HCT116 (cell line): Measurements from ENCODE around the gene PRSS22. TPM values are rescaled to one million over a fixed set of nuclear protein-coding genes. Genes with fewer than 3 reads are reported as not detected.

Experiments used
- ATAC-seq: fragments of 200-7000 bp; cut with Tn5 transposase; 2 replicates; pipeline ENCODE4 v1.9.1; 2020; ENCODE audit warnings: mild to moderate bottlenecking, moderate library complexity
- BruUV-seq: library from RNA; stranded (reverse); fragments of 400-500 nt; replicated peaks from 2 replicates; lab custom pipeline; 2021; lab: Mats Ljungman, UMichigan
- CTCF ChIA-PET: fragments of 300-600 bp; sonication (Branson Sonifier 250); formaldehyde crosslinking; loops from one replicate; lab custom pipeline; 2021; ENCODE audit warnings: antibody characterized with exemption; lab: Charles Lee
- POLR2A ChIA-PET: fragments of 300-600, 350-600 bp; sonication (Branson Sonifier 250); formaldehyde crosslinking; loops from one replicate; lab custom pipeline; 2021; ENCODE audit warnings: antibody characterized with exemption; lab: Charles Lee
- RAD21 ChIA-PET, 2 experiments: fragments of 300-600 bp; sonication (Branson Sonifier 250); formaldehyde crosslinking; loops; one replicate each; lab custom pipeline; 2023; ENCODE audit warnings: low total read pairs in 2 of 2; ENCODE audit not compliant: uncharacterized antibody in 2 of 2, unreplicated experiment in 2 of 2, low non-redundant PET in 1 of 2; lab: Charles Lee
- DNase-seq: peaks from one replicate; pipeline ENCODE4 v3.0.0-alpha.2; 2010; ENCODE audit warnings: low read depth, low spot score
- H2AFZ ChIP-seq: fragments of 200-600 bp; shearing (Covaris generic), sonication (generic); 2 replicates; pipeline ENCODE4 v1.6.1; 2017; ENCODE audit warnings: low read depth, mixed run types, mixed read lengths, antibody characterized with exemption, low read length; ENCODE audit not compliant: poor library complexity, severe bottlenecking
- H3K27ac ChIP-seq: 2 replicates; pipeline ENCODE4 v1.5.1; 2012; ENCODE audit warnings: low read depth, low read length
- H3K27me3 ChIP-seq: fragments of 200-600 bp; sonication (generic); 2 replicates; pipeline ENCODE4 v1.6.1; 2016; ENCODE audit warnings: mixed run types, low read length, mixed read lengths; ENCODE audit not compliant: insufficient read depth
- H3K36me3 ChIP-seq, 2 experiments: fragments of 200-500 bp in 1 of 2; fragments of 200-600 bp in 1 of 2; sonication (Bioruptor generic) in 1 of 2; sonication (generic) in 1 of 2; 2 replicates each; pipeline versions ENCODE4 v1.5.1 to v1.6.1; 2014 to 2016; ENCODE audit warnings: low read length in 2 of 2, inconsistent platforms in 1 of 2, mixed read lengths in 1 of 2, mixed run types in 1 of 2; ENCODE audit not compliant: insufficient read depth in 2 of 2, control insufficient read depth in 1 of 2
- H3K4me1 ChIP-seq, 2 experiments: fragments of 200-600 bp in 1 of 2; sonication (generic) in 1 of 2; 2 replicates each; pipeline versions ENCODE4 v1.5.1 to v1.6.1; 2012 to 2017; ENCODE audit warnings: low read length in 2 of 2, inconsistent platforms in 1 of 2, mild to moderate bottlenecking in 1 of 2, mixed read lengths in 1 of 2, mixed run types in 1 of 2, moderate library complexity in 1 of 2; ENCODE audit not compliant: insufficient read depth in 2 of 2, control insufficient read depth in 1 of 2
- H3K4me2 ChIP-seq: fragments of 200-600 bp; sonication (generic); 2 replicates; pipeline ENCODE4 v1.6.1; 2017; ENCODE audit warnings: mixed run types, low read length, mixed read lengths
- H3K4me3 ChIP-seq, 2 experiments: fragments of 200-600 bp in 1 of 2; sonication (generic) in 1 of 2; replicated peaks in 1 of 2; 2 replicates each; pipeline ENCODE4 v1.5.1; 2011 to 2016; ENCODE audit warnings: low read length in 2 of 2, control low read depth in 1 of 2, low read depth in 1 of 2, mild to moderate bottlenecking in 1 of 2, mixed read lengths in 1 of 2, mixed run types in 1 of 2
- H3K79me2 ChIP-seq: fragments of 200-600 bp; sonication (generic); 2 replicates; pipeline ENCODE4 v1.6.1; 2017; ENCODE audit warnings: mild to moderate bottlenecking, mixed run types, low read length, moderate library complexity, mixed read lengths; ENCODE audit not compliant: insufficient read depth
- H3K9ac ChIP-seq: fragments of 200-600 bp; sonication (generic); 2 replicates; pipeline ENCODE4 v1.6.1; 2016; ENCODE audit warnings: low read length, mixed read lengths
- H3K9me2 ChIP-seq: fragments of 200-600 bp; sonication (generic), shearing (Covaris generic); 2 replicates; pipeline ENCODE4 v1.6.1; 2017; ENCODE audit warnings: mixed run types, mild to moderate bottlenecking, moderate library complexity; ENCODE audit not compliant: insufficient read depth
- H3K9me3 ChIP-seq, 2 experiments: fragments of 200-500 bp in 1 of 2; fragments of 200-600 bp in 1 of 2; sonication (Bioruptor generic) in 1 of 2; sonication (generic) in 1 of 2; 2 replicates each; pipeline ENCODE4 v1.6.1; 2014 to 2017; ENCODE audit warnings: low read length in 2 of 2, mixed read lengths in 2 of 2, inconsistent platforms in 1 of 2, low read depth in 1 of 2, mild to moderate bottlenecking in 1 of 2, mixed run types in 1 of 2, moderate library complexity in 1 of 2; ENCODE audit not compliant: control insufficient read depth in 1 of 2, insufficient read depth in 1 of 2
- H4K20me1 ChIP-seq: fragments of 200-600 bp; sonication (generic), shearing (Covaris generic); 2 replicates; pipeline ENCODE4 v1.6.1; 2017; ENCODE audit warnings: mixed run types, mild to moderate bottlenecking, moderate library complexity; ENCODE audit not compliant: insufficient read depth
- CBX3 ChIP-seq: IDR thresholded peaks from 2 replicates; pipeline ENCODE4 v1.6.1; 2012; ENCODE audit warnings: low read depth
- ELF1 ChIP-seq: IDR thresholded peaks from 2 replicates; pipeline ENCODE4 v1.6.1; 2012; ENCODE audit warnings: low read depth, borderline replicate concordance
- EZH2 ChIP-seq: fragments of 200-600 bp; sonication (generic); IDR thresholded peaks from 2 replicates; pipeline ENCODE4 v1.6.1; 2017; ENCODE audit warnings: antibody characterized with exemption, mixed run types
- FOSL1 ChIP-seq: IDR thresholded peaks from 2 replicates; pipeline ENCODE4 v1.6.1; 2012; ENCODE audit warnings: low read depth
- TCF7L2 ChIP-seq: IDR thresholded peaks from 2 replicates; pipeline ENCODE4 v1.7.0; 2011; ENCODE audit warnings: borderline replicate concordance, inconsistent platforms; ENCODE audit not compliant: insufficient read depth, insufficient read length; ENCODE audit errors: extremely low read depth
- ZBTB33 ChIP-seq: IDR thresholded peaks from 2 replicates; pipeline ENCODE4 v1.6.1; 2011; ENCODE audit warnings: mild to moderate bottlenecking, low read length, moderate library complexity; ENCODE audit not compliant: insufficient replicate concordance; ENCODE audit errors: extremely low read depth
- ZFX ChIP-seq: fragments of 450-650 bp; IDR thresholded peaks from 2 replicates; pipeline ENCODE4 v1.6.1; 2017
- intact Hi-C: fragments of 100-400 bp; cut with micrococcal nuclease; formaldehyde crosslinking; loops from 2 replicates; pipeline ENCODE4 v1.10.0; 2022
- total RNA-seq: library from RNA; stranded (reverse); gene quantifications from one replicate; pipeline ENCODE4 v1.2.1, GENCODE V29; 2021; ENCODE audit not compliant: unreplicated experiment

PRSS22 gene
- total RNA-seq, 1 experiment from 2014 or later, result 20.2 TPM

GRCh38 chr16:2902337-2903130 is 44.6 kb upstream of the PRSS22 start:
- BruUV-seq, result no TSS peak

More at GRCh38 chr16:2902337-2903130, 44.6 kb upstream of the PRSS22 start:
- ChIA-PET CTCF (interaction anchor here (1.1 to 1.6 kb wide), 4 partner anchors 9 to 25 kb away, joined by 3 to 4 read pairs (median 3); partner anchors contain the start of gene FLYWCH1), POLR2A (interaction anchor here (0.9 kb wide), 1 partner anchor 20 kb away, joined by 5 read pairs; the partner anchor contains the start of gene FLYWCH2), RAD21 (interaction anchor here in 1 of 2 experiments (0.6 kb wide), 1 partner anchor 41 kb away, joined by 4 read pairs; no protein-coding TSS in a partner anchor)
- H2AFZ ChIP-seq, result no peak overlapping the region
- H4K20me1 ChIP-seq, result no peaks in the 10 kb centered on the region
- H3K4me3 ChIP-seq, result no peak overlapping the region
- peaks cover 0 to 4% of the 10 kb centered on the region in 2 experiments; a peak in 1 of 4 replicates for H3K36me3 ChIP-seq
- no peaks in the 10 kb centered on the region for H3K9me2 ChIP-seq
- H3K9me3 ChIP-seq, result no peaks in the 10 kb centered on the region
- no peak overlapping the region for H3K27ac ChIP-seq
- DNase-seq, result no peak
- H3K9ac ChIP-seq, result no peak overlapping the region
- no peak for ATAC-seq
- H3K4me1 ChIP-seq, result peaks cover 12 to 22% of the 10 kb centered on the region in 2 experiments
- no peak overlapping the region for H3K4me2 ChIP-seq
- no peaks in the 10 kb centered on the region for H3K79me2 ChIP-seq
- H3K27me3 ChIP-seq, result no peaks in the 10 kb centered on the region
- intact Hi-C loops, result no loop called here
- no peak for TF ChIP-seq EZH2
- TF ChIP-seq FOSL1, result no peak
- no peak for TF ChIP-seq ZFX
- no peak for TF ChIP-seq CBX3
- TF ChIP-seq TCF7L2, result no peak
- no peak for TF ChIP-seq ELF1
- TF ChIP-seq ZBTB33, result no peak
